ENCODE data around the gene TBX18. TPM values are rescaled to one million over a fixed set of nuclear protein-coding genes. Genes with fewer than 3 reads are reported as not detected.

TBX18 gene
- total and polyA plus RNA-seq, 9 of the 15 experiments (the other 6 are each of a cell fraction or from before 2014, with no cell fraction given) = 4.0 to 36.1 (median 20.7) TPM

- TF ChIP-seq, protein P1, sequence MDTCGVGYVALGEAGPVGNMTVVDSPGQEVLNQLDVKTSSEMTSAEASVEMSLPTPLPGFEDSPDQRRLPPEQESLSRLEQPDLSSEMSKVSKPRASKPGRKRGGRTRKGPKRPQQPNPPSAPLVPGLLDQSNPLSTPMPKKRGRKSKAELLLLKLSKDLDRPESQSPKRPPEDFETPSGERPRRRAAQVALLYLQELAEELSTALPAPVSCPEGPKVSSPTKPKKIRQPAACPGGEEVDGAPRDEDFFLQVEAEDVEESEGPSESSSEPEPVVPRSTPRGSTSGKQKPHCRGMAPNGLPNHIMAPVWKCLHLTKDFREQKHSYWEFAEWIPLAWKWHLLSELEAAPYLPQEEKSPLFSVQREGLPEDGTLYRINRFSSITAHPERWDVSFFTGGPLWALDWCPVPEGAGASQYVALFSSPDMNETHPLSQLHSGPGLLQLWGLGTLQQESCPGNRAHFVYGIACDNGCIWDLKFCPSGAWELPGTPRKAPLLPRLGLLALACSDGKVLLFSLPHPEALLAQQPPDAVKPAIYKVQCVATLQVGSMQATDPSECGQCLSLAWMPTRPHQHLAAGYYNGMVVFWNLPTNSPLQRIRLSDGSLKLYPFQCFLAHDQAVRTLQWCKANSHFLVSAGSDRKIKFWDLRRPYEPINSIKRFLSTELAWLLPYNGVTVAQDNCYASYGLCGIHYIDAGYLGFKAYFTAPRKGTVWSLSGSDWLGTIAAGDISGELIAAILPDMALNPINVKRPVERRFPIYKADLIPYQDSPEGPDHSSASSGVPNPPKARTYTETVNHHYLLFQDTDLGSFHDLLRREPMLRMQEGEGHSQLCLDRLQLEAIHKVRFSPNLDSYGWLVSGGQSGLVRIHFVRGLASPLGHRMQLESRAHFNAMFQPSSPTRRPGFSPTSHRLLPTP (IDR thresholded peaks at IDR 0.05; ENCODE audit: borderline replicate concordance, extremely low read depth, insufficient read length) = no peak
These were observed 5.9 kb downstream of the TBX18 start (continued) for GRCh38 chr6:84758486-84758885.

GRCh38 chr6:84756877-84757276, 7.5 kb downstream of the TBX18 start:
- Histone ChIP-seq H3K9me1 (ENCODE audit: control insufficient read depth, insufficient read depth, low read length) (no peaks in the 10 kb centered on the region), H3K79me2 (ENCODE audit: control insufficient read depth, insufficient read depth, low read length) (peaks cover 39% of the 10 kb centered on the region), H3K27ac (ENCODE audit: extremely low read depth, low read depth, low read length) (no peak overlapping the region), H2AFZ (ENCODE audit: low read depth, low read length) (no peak overlapping the region), H3K4me1 (replicated peaks in 1 of 2; ENCODE audit: control insufficient read depth in 2 of 2, insufficient read depth in 2 of 2, low read length in 2 of 2) (peaks cover 0 to 4% of the 10 kb centered on the region in 2 experiments; a peak in 2 of 5 replicates), H3K4me2 (ENCODE audit: insufficient read depth, low read length) (no peak overlapping the region), H3K9me3 (replicated peaks; ENCODE audit: control insufficient read depth, insufficient read depth, low read depth, low read length) (no peaks in the 10 kb centered on the region), H3K36me3 (ENCODE audit: control insufficient read depth, insufficient read depth, low read length) (peaks cover 75% of the 10 kb centered on the region), H3K9ac (ENCODE audit: insufficient read depth in 1 of 2, low read depth in 2 of 2, low read length in 2 of 2) (no peak overlapping the region), H3K4me3 (no peak overlapping the region), H4K20me1 (replicated peaks; ENCODE audit: control insufficient read depth, insufficient read depth, low read length) (no peaks in the 10 kb centered on the region), H3K27me3 (ENCODE audit: control insufficient read depth in 2 of 2, insufficient read depth in 2 of 2, low read length in 2 of 2) (no peaks in the 10 kb centered on the region)
- intact Hi-C loops (cut with micrococcal nuclease) (no loop called here), in situ Hi-C loops (cut with MboI) (loop anchor here (25.0 kb wide), 2 partner anchors 870 to 1930 kb away; no protein-coding TSS in a partner anchor)
- TF ChIP-seq KDM4B (IDR thresholded peaks at IDR 0.05; ENCODE audit: borderline replicate concordance in 2 of 2, low read depth in 1 of 2) = no peak
- no peak for TF ChIP-seq BDP1 (IDR thresholded peaks at IDR 0.05; ENCODE audit: insufficient read depth, insufficient read length)
- no peak for TF ChIP-seq ARHGAP35 (IDR thresholded peaks at IDR 0.05; ENCODE audit: partially characterized antibody)
- TF ChIP-seq ZZZ3 (IDR thresholded peaks at IDR 0.05) = no peak
- no peak for TF ChIP-seq ZNF589 (CRISPR knock-in tag; IDR thresholded peaks at IDR 0.05; ENCODE audit: low read depth)
- no peak for TF ChIP-seq PYGO2 (tag; IDR thresholded peaks at IDR 0.05)
- TF ChIP-seq, protein P2, sequence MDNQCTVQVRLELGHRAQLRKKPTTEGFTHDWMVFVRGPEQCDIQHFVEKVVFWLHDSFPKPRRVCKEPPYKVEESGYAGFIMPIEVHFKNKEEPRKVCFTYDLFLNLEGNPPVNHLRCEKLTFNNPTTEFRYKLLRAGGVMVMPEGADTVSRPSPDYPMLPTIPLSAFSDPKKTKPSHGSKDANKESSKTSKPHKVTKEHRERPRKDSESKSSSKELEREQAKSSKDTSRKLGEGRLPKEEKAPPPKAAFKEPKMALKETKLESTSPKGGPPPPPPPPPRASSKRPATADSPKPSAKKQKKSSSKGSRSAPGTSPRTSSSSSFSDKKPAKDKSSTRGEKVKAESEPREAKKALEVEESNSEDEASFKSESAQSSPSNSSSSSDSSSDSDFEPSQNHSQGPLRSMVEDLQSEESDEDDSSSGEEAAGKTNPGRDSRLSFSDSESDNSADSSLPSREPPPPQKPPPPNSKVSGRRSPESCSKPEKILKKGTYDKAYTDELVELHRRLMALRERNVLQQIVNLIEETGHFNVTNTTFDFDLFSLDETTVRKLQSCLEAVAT (IDR thresholded peaks at IDR 0.05) = no peak
- no peak for TF ChIP-seq RBM39 (optimal IDR thresholded peaks at IDR 0.05; ENCODE audit: low read depth, low read length)
- TF ChIP-seq, protein P3, sequence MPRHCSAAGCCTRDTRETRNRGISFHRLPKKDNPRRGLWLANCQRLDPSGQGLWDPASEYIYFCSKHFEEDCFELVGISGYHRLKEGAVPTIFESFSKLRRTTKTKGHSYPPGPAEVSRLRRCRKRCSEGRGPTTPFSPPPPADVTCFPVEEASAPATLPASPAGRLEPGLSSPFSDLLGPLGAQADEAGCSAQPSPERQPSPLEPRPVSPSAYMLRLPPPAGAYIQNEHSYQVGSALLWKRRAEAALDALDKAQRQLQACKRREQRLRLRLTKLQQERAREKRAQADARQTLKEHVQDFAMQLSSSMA (CRISPR knock-in tag; IDR thresholded peaks at IDR 0.05) = no peak
- TF ChIP-seq, protein P4, sequence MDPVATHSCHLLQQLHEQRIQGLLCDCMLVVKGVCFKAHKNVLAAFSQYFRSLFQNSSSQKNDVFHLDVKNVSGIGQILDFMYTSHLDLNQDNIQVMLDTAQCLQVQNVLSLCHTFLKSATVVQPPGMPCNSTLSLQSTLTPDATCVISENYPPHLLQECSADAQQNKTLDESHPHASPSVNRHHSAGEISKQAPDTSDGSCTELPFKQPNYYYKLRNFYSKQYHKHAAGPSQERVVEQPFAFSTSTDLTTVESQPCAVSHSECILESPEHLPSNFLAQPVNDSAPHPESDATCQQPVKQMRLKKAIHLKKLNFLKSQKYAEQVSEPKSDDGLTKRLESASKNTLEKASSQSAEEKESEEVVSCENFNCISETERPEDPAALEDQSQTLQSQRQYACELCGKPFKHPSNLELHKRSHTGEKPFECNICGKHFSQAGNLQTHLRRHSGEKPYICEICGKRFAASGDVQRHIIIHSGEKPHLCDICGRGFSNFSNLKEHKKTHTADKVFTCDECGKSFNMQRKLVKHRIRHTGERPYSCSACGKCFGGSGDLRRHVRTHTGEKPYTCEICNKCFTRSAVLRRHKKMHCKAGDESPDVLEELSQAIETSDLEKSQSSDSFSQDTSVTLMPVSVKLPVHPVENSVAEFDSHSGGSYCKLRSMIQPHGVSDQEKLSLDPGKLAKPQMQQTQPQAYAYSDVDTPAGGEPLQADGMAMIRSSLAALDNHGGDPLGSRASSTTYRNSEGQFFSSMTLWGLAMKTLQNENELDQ (CRISPR knock-in tag; IDR thresholded peaks at IDR 0.05; ENCODE audit: borderline replicate concordance) = no peak
- TF ChIP-seq XRCC3 (IDR thresholded peaks at IDR 0.05) = no peak
- BruUV-seq (replicated peaks) = no TSS peak
- peak; percentile 10; the same call in 2 of the 3 replicates for ATAC-seq
- FAIRE-seq = peak; percentile 6
- POLR2A ChIA-PET = no interaction called here
- 93% methylated on average over 6 of the region's 6 CpGs for WGBS (ENCODE audit: insufficient coverage, low coverage, missing lambda C conversion rate)
- CTCF ChIA-PET (ENCODE audit: low intra/inter-chr PET ratio) = no interaction called here
- DNase-seq (ENCODE audit: extremely low read depth in 1 of 4, low spot score in 3 of 4) = no peak
